Central memory CD8-positive, alpha-beta T cell (primary cell): ENCODE results near the gene CYB561A3.

Experiments used
- ATAC-seq: fragments of 150-1000 bp; cut with Tn5 transposase; replicated peaks from 2 replicates; pipeline ENCODE4 v1.10.0; 2022; ENCODE audit warnings: mild to moderate bottlenecking, moderate FRiP score, moderate number of reproducible peaks; ENCODE audit not compliant: poor library complexity, severe bottlenecking; ENCODE audit errors: extremely low read depth
- DNase-seq, 2 donors: peaks; one replicate each; pipeline ENCODE4 v3.0.0; 2021; ENCODE audit warnings: low spot score in 2 of 2
- H3K27ac Mint-ChIP-seq: one replicate; pipeline ENCODE4 v1.8.0; 2022; ENCODE audit warnings: low read depth, mild to moderate bottlenecking, moderate library complexity, mixed read lengths
- H3K27me3 Mint-ChIP-seq: one replicate; pipeline ENCODE4 v1.8.0; 2022; ENCODE audit warnings: mixed read lengths
- H3K36me3 Mint-ChIP-seq: one replicate; pipeline ENCODE4 v1.8.0; 2022; ENCODE audit warnings: mild to moderate bottlenecking, moderate library complexity, mixed read lengths; ENCODE audit not compliant: insufficient read depth
- H3K4me1 Mint-ChIP-seq: one replicate; pipeline ENCODE4 v1.8.0; 2022; ENCODE audit warnings: mixed read lengths
- H3K4me3 Mint-ChIP-seq: one replicate; pipeline ENCODE4 v1.8.0; 2022; ENCODE audit warnings: mild to moderate bottlenecking, moderate library complexity, mixed read lengths
- H3K9me3 Mint-ChIP-seq: one replicate; pipeline ENCODE4 v1.8.0; 2022; ENCODE audit warnings: mixed read lengths

CYB561A3 gene

DNA sequence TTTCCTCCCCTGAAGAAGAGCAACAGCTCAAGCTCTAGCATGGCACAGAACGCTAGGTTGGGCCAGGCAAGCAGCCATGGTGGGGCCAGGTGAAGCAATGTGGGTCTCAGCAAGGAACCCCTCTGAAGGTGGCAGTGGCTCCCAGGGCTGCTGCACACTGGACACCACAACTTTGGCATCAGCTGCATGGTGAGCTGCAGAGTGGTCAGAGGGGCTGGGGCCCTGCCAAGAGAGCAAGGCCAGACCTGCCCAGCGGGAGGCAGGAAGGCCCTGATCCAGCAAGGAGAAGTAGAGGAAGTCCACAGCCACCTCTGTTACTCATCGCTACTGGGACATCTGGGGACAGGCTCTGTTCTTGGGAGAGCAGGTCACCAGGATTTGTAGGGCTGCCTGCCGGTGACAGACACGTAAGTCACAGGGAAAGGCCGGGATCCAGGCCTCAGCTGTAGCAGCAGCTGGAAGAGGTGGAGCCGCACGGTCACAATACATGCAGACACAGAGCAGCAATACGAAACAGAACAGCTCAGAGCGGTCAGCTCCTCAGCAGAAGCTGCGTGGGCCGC lies 12.4 kb downstream of the CYB561A3 start:
- no peak overlapping the region for H3K27ac Mint-ChIP-seq
- no peak for ATAC-seq
- no peak overlapping the region for H3K4me3 Mint-ChIP-seq
- H3K27me3 Mint-ChIP-seq, result no peaks in the 10 kb centered on the region
- peaks cover 6% of the 10 kb centered on the region for H3K4me1 Mint-ChIP-seq
- DNase-seq, result no peak
- no peaks in the 10 kb centered on the region for H3K9me3 Mint-ChIP-seq
- peaks cover 25% of the 10 kb centered on the region for H3K36me3 Mint-ChIP-seq

DNA sequence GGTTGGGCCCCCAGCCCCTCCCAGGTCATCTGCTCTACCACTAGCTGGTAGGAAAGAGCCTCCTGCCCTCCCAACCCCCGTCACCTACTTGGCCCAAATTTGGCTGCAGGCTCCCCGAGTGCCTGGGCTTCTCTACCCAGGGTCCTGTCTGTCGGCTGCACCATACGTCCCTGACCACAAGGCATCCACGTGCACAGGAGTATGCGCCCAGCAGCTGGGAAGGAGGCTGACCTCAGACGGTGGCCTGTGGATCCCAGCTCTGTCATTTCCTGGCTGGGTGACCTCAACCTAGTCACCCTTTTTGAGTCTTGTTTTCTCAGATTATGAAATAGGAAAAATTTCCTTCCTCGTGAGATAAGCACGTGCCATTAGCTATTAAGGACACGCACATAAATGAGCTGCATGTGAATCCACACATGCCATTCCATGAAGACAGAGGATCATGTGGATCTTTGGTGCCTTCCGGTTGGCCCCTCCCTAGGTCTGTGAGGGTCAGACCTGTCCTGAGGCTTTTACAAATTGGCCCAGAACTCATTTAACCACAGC lies 13.7 kb downstream of the CYB561A3 start:
- H3K27me3 Mint-ChIP-seq, result no peaks in the 10 kb centered on the region
- no peaks in the 10 kb centered on the region for H3K4me1 Mint-ChIP-seq
- no peak for DNase-seq
- no peak overlapping the region for H3K4me3 Mint-ChIP-seq
- H3K27ac Mint-ChIP-seq, result no peak overlapping the region
- no peaks in the 10 kb centered on the region for H3K9me3 Mint-ChIP-seq
- no peak for ATAC-seq
- H3K36me3 Mint-ChIP-seq, result peaks cover 19% of the 10 kb centered on the region

DNA sequence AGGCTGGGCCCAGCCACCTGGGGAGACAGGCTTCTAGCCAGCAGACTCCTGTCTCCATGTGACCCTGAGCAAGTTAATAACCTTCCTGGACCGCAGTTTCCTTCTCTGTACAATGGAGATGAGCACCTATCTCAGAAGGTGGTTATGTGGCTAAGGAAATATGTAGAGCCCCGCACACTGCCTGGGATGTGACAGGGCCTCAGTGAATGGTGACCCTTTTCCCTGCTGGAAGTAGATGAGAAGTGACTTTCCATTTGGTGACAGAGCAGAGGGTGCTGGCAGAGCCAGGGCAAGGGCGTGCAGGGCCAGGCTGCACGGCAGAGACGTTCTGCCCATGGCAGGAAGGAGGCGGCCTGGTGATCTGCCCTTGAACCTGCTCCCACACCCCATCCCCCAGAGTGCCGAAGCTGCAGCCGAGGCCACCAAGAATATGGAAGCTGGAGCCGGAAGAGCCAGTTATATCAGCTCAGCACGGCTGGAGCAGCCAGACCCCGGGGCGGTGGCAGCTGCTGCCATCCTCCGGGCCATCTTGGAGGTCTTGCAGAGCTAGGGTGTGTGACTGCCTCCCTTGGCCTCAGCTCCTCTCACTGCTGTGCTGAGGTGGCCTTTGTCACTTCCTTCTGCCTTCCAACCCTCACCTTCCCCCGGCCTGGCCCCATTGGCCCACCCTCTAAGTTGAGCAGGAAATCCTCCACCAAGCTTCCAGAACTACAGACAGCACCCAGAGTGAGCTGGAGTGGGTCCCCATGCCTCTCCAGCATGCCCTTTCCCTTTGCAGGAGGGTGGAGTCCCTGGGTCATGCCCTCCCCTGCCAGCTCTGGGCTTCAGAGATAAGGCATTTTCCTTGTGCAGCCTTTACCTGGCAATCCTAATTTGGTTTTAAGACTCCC lies 15.5 kb downstream of the CYB561A3 start:
- ATAC-seq (no peak), DNase-seq (no peak)
- Mint-ChIP-seq H3K27ac (peak overlapping the region; percentile 67), H3K36me3 (peaks cover 17% of the 10 kb centered on the region), H3K9me3 (no peaks in the 10 kb centered on the region), H3K4me3 (no peak overlapping the region), H3K4me1 (no peaks in the 10 kb centered on the region), H3K27me3 (no peaks in the 10 kb centered on the region)

DNA sequence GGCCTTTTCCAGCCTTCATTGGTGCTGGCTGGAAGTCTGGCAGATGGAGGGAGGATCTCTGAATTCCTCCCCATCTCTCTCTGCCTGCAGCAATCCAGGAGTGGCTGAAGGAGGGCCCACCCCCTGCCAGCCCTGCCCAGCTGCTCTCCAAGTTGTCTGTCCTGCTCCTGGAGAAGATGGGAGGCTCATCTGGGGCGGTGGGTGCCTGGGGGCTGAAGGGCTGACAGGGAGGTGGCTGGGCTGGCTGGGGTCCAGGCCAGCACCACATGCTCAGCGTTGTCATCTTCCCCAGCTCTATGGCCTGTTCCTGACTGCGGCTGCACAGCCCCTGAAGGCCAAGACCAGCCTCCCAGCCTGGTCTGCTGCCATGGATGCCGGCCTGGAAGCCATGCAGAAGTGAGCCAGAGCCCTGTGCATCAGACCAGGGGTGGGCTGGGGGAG lies 16.5 kb downstream of the CYB561A3 start:
- no peak overlapping the region for H3K4me3 Mint-ChIP-seq
- H3K27me3 Mint-ChIP-seq, result no peaks in the 10 kb centered on the region
- no peaks in the 10 kb centered on the region for H3K9me3 Mint-ChIP-seq
- H3K4me1 Mint-ChIP-seq, result no peaks in the 10 kb centered on the region
- H3K36me3 Mint-ChIP-seq, result peaks cover 11% of the 10 kb centered on the region
- H3K27ac Mint-ChIP-seq, result no peak overlapping the region
- no peak for DNase-seq
- ATAC-seq, result no peak

DNA sequence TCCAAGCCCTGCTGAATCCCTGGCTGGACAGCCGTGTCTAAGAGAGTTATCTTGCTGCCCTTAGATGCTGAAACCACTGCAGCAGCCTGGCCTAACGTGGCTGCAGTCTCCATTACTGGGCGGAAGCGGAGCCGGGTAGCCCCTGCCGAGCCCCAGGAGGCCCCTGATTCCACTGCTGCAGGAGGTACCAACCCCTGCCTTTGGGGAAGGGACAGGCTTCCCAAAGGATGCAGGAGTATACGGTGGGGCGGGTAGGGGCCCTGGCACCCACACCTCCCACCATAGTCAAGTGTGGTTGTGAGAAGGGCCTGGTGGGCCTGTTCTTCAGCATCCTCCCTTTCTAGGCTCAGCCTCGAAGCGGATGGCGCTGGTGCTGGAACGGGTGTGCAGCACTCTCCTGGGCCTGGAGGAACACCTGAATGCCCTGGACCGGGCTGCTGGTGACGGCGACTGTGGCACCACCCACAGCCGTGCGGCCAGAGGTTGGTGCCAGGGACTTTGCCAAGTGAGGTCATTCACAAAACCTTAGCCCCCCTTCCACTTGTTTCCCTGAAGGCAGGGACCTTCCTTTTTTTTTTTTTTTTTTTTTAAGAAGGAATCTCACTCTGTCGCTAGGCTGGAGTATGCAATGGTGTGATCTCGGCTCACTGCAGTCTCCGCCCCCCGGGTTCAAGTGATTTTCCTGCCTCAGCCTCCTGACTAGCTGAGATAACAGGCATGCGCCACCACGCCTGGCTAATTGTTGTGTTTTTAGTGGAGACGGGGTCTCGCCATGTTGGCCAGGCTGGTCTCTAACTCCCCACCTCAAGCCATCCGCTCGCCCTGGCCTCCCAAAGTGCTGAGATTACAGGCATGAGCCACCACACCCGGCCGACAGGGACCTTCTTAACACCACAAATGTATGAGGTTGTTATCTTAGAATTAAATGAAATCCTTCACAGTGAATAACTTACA lies 17.6 kb downstream of the CYB561A3 start:
- Mint-ChIP-seq H3K27ac (no peak overlapping the region), H3K4me3 (no peak overlapping the region), H3K4me1 (no peaks in the 10 kb centered on the region), H3K9me3 (no peaks in the 10 kb centered on the region), H3K36me3 (peaks cover 9% of the 10 kb centered on the region), H3K27me3 (no peaks in the 10 kb centered on the region)
- DNase-seq, result no peak
- ATAC-seq, result no peak

DNA sequence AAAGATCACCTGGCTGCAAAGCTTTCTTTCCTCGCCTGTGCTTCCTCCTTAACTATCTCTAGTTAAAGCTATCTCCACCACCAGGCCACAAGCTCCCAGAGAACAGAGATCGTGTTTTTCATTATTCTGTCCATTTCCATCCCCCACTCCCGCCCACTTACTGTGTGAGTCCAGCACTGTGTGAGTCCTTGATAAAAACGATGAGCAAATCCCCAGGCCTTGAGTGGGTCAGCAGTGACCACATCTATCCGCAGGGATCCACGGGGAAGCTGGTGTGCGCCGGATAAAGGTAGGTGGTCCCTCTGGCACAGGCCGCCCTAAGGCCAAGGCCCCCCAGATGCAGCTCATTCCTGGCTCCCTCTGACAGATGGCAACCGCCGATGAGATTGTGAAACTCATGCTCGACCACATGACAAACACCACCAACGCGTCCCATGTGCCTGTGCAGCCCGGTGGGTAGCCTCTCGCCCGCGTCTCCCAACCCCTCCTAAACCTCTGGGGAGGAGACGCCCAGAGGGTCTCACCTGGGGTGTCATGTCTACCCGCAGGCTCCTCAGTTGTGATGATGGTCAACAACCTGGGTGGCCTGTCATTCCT lies 19.4 kb downstream of the CYB561A3 start:
- Mint-ChIP-seq H3K4me3 (no peak overlapping the region), H3K36me3 (peaks cover 5% of the 10 kb centered on the region), H3K27me3 (no peaks in the 10 kb centered on the region), H3K27ac (no peak overlapping the region), H3K4me1 (no peaks in the 10 kb centered on the region), H3K9me3 (no peaks in the 10 kb centered on the region)
- DNase-seq (no peak), ATAC-seq (no peak)

DNA sequence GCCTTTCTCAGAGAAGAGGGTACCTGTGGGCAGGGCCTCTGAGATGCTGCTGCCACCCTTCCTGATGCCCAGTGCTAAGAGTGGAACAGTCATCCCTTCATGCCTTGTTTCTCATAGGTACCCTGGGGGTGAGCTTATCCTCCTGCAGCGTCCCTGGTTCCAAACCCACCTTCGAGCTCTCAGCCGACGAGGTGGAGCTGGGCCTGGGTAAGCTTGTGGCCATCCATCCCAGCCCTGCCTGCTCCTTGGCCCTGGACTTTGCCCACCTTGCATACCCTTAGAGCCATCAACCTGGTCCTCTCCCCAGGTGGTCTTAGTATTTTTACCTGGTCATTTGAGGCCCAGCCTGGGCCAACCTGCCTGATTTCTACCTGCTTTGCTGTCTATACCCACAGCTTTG lies 20.0 kb downstream of the CYB561A3 start:
- no peak overlapping the region for H3K27ac Mint-ChIP-seq
- H3K4me1 Mint-ChIP-seq, result peaks cover 5% of the 10 kb centered on the region
- no peaks in the 10 kb centered on the region for H3K9me3 Mint-ChIP-seq
- no peak for DNase-seq
- H3K27me3 Mint-ChIP-seq, result no peaks in the 10 kb centered on the region
- H3K36me3 Mint-ChIP-seq, result peaks cover 5% of the 10 kb centered on the region
- no peak overlapping the region for H3K4me3 Mint-ChIP-seq
- ATAC-seq, result no peak

DNA sequence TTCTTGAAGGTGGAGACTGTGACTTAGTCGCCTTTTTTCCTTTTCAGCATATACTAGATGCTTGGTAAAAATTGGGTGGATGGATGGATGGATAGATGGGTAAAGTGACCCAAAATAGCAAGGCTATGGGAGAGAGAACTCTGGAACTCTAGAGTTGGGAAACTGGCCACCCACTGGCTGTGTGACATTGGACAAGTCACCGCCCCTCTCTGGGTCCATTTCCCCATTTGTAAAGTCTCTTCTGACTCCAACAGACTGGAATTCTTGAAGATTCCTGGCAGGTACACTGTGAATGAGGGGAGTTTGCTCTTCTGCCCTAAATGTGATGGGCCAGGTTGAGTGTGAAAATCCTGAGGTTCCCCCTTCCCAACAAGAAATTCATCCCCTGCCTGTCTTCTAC lies 20.7 kb downstream of the CYB561A3 start:
- no peak for DNase-seq
- ATAC-seq, result no peak
- Mint-ChIP-seq H3K27ac (no peak overlapping the region), H3K9me3 (no peaks in the 10 kb centered on the region), H3K4me3 (no peak overlapping the region), H3K27me3 (no peaks in the 10 kb centered on the region), H3K36me3 (peaks cover 5% of the 10 kb centered on the region), H3K4me1 (peaks cover 6% of the 10 kb centered on the region)

DNA sequence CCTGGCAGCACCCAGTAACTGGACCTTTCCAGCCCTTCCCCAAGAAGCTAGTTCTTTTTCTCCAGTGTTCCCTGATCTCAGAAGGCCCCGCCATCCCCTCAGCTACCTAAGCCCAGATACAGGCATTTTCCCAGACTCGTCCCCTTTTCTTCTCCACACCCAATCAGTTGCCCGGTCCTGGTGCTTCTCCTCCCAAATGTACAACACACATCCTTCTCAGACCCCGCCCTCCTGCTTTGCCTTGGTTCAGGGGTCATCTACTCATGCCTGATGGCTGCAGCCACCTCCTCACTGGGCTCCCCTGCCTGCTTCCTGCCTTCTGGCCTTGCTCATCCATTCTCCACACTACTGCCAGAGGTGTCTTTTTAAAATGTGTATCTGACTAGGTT lies 22.2 kb downstream of the CYB561A3 start:
- Mint-ChIP-seq H3K27ac (no peak overlapping the region), H3K4me1 (peaks cover 6% of the 10 kb centered on the region), H3K9me3 (no peaks in the 10 kb centered on the region), H3K4me3 (no peak overlapping the region), H3K36me3 (peaks cover 5% of the 10 kb centered on the region), H3K27me3 (no peaks in the 10 kb centered on the region)
- ATAC-seq (no peak), DNase-seq (no peak)

DNA sequence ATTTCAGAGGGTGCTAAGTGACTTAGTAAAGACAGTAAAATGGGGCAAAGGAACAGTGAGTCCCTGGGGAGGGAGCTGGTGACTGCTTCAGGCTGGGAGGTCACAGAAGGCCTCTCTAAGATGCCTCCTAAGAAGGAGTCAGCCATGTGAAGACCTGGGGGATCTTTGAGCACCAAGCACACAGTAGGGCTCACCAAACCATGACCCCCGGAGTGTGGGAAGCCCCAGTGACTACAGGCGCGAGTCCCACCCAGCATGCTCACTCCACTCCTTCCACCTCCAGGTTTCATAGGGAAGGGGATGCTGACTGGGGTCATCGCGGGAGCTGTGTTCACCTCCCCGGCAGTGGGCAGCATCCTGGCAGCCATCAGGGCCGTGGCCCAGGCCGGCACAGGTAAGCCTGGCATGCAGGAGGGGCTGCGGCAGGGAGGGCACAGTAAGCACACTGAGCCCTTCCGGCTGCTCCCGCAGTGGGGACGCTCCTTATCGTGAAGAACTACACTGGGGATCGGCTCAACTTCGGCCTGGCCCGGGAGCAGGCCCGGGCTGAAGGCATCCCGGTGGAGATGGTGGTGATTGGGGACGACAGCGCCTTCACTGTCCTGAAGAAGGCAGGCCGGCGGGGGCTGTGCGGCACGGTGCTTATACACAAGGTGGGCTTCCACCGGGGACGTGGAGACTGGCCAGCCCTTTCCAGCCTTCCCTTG lies 22.7 kb downstream of the CYB561A3 start:
- Mint-ChIP-seq H3K27ac (peak overlapping the region; percentile 52), H3K27me3 (no peaks in the 10 kb centered on the region), H3K4me1 (peaks cover 6% of the 10 kb centered on the region), H3K4me3 (no peak overlapping the region), H3K36me3 (peaks cover 5% of the 10 kb centered on the region), H3K9me3 (no peaks in the 10 kb centered on the region)
- no peak for ATAC-seq
- DNase-seq, result no peak

DNA sequence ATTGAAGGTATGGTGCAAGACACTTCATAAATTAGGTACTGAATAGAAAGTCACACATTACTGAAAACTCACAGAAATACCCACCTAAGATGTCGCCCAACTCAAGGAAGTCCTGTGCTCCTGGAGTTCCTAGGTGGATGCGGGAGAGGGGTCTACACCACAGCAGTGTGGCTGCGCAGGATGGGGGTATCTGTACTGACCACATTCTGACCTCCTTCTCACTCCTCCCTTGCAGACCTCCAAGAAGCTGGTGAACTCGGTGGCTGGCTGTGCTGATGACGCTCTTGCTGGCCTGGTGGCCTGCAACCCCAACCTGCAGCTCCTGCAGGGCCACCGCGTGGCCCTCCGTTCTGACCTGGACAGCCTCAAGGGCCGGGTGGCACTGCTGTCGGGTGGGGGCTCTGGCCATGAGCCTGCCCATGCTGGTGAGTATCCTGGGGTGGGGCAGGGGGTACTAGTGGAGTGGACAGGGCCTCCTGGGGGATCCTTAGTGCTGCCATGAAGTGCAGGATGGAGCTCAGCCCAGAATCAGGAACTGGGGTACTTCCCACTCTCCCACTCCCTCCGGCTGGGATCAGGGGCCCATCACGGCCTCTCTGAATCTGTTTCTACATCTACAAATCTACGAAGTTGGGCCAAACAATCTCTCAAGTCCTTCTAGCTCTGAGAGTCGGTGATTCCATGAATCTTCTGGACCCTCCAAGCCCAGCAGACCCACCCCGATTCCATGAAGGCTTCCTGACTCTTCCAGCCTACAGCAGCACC lies 23.8 kb downstream of the CYB561A3 start:
- Mint-ChIP-seq H3K27me3 (no peaks in the 10 kb centered on the region), H3K27ac (peak overlapping the region; percentile 52), H3K4me1 (peaks cover 14% of the 10 kb centered on the region), H3K36me3 (peaks cover 15% of the 10 kb centered on the region), H3K4me3 (no peak overlapping the region), H3K9me3 (no peaks in the 10 kb centered on the region)
- ATAC-seq (no peak), DNase-seq (no peak)
